SK-N-SH (cell line): ENCODE measurements around the gene GAST. TPM values are rescaled to one million over a fixed set of nuclear protein-coding genes. Genes with fewer than 3 reads are reported as not detected.

Experiments used
- CTCF ChIA-PET: fragments of 300-600, 350-600 bp; formaldehyde crosslinking; extraction: SDS; loops from one replicate; lab custom pipeline; 2021; lab: Yijun Ruan, JAX
- POLR2A ChIA-PET: fragments of 350-600 bp; sonication (Branson Sonifier 250); formaldehyde crosslinking; extraction: SDS; loops from one replicate; lab custom pipeline; 2020; ENCODE audit warnings: antibody characterized with exemption, inconsistent platforms; lab: Yijun Ruan, JAX
- DNase-seq: peaks from one replicate; pipeline ENCODE4 v3.0.0; 2012
- H2AFZ ChIP-seq: fragments of 200-600 bp; sonication (generic); 2 replicates; pipeline ENCODE4 v1.8.1; 2016; ENCODE audit warnings: antibody characterized with exemption, mild to moderate bottlenecking, low read depth
- H3F3A ChIP-seq: fragments of 200-600 bp; sonication (generic); replicated peaks from 2 replicates; pipeline ENCODE3; 2016; ENCODE audit warnings: antibody characterized with exemption, mild to moderate bottlenecking; ENCODE audit not compliant: insufficient read depth
- H3K27ac ChIP-seq, 2 experiments: fragments of 200-500 bp in 1 of 2; fragments of 200-600 bp in 1 of 2; sonication (Bioruptor generic) in 1 of 2; sonication (generic), shearing (Covaris generic) in 1 of 2; 2 replicates each; pipeline versions ENCODE4 v1.5.1 to v1.6.1; 2014 to 2016; ENCODE audit warnings: low read depth in 2 of 2, inconsistent platforms in 1 of 2, low read length in 1 of 2, mild to moderate bottlenecking in 1 of 2, mixed read lengths in 1 of 2
- H3K27me3 ChIP-seq: fragments of 200-600 bp; sonication (generic), shearing (Covaris generic); 2 replicates; pipeline ENCODE4 v1.6.1; 2016; ENCODE audit warnings: mixed run types; ENCODE audit not compliant: insufficient read depth
- H3K36me3 ChIP-seq, 2 experiments: fragments of 200-500 bp in 1 of 2; fragments of 200-600 bp in 1 of 2; sonication (Bioruptor generic) in 1 of 2; sonication (generic) in 1 of 2; replicated peaks in 1 of 2; 2 replicates each; pipeline versions ENCODE3 to v1.5.1; 2014 to 2016; ENCODE audit warnings: low read length in 1 of 2, mild to moderate bottlenecking in 1 of 2; ENCODE audit not compliant: insufficient read depth in 2 of 2, control insufficient read depth in 1 of 2
- H3K4me1 ChIP-seq, 2 experiments: fragments of 200-500 bp in 1 of 2; fragments of 200-600 bp in 1 of 2; sonication (Bioruptor generic) in 1 of 2; sonication (generic), shearing (Covaris generic) in 1 of 2; 2 replicates each; pipeline versions ENCODE4 v1.5.1 to v1.6.1; 2014 to 2016; ENCODE audit warnings: low read depth in 1 of 2, low read length in 1 of 2, mixed run types in 1 of 2; ENCODE audit not compliant: insufficient read depth in 2 of 2, control insufficient read depth in 1 of 2
- H3K4me2 ChIP-seq: fragments of 200-600 bp; sonication (generic), shearing (Covaris generic); 2 replicates; pipeline ENCODE4 v1.6.1; 2017; ENCODE audit warnings: mixed run types
- H3K4me3 ChIP-seq, 2 experiments: fragments of 200-500 bp in 1 of 2; fragments of 200-600 bp in 1 of 2; sonication (Bioruptor generic) in 1 of 2; sonication (generic), shearing (Covaris generic) in 1 of 2; 2 replicates each; pipeline versions ENCODE4 v1.5.1 to v1.8.1; 2014 to 2016; ENCODE audit warnings: low read depth in 2 of 2, inconsistent platforms in 1 of 2, low read length in 1 of 2, mild to moderate bottlenecking in 1 of 2, mixed read lengths in 1 of 2, moderate library complexity in 1 of 2
- H3K79me2 ChIP-seq: fragments of 200-600 bp; sonication (generic); 2 replicates; pipeline ENCODE4 v1.8.1; 2017; ENCODE audit warnings: mild to moderate bottlenecking; ENCODE audit not compliant: insufficient read depth
- H3K9ac ChIP-seq: fragments of 200-600 bp; sonication (generic); 2 replicates; pipeline ENCODE4 v1.6.1; 2017; ENCODE audit warnings: mixed run types
- H3K9me2 ChIP-seq: fragments of 200-600 bp; sonication (generic); 2 replicates; pipeline ENCODE4 v1.6.1; 2017; ENCODE audit warnings: mixed run types
- H3K9me3 ChIP-seq: fragments of 200-600 bp; sonication (generic); 2 replicates; pipeline ENCODE4 v1.6.1; 2017; ENCODE audit warnings: mixed run types, mild to moderate bottlenecking, moderate library complexity
- H4K20me1 ChIP-seq: fragments of 200-600 bp; sonication (generic); 2 replicates; pipeline ENCODE4 v1.6.1; 2017; ENCODE audit warnings: mild to moderate bottlenecking, mixed run types; ENCODE audit not compliant: insufficient read depth
- CHD2 ChIP-seq: fragments of 150-350 bp; IDR thresholded peaks from 2 replicates; pipeline ENCODE4 v1.6.1; 2018; ENCODE audit warnings: low read length; ENCODE audit not compliant: partially characterized antibody
- CTCF ChIP-seq: fragments of 200-600 bp; sonication (generic); IDR thresholded peaks from 2 replicates; pipeline ENCODE4 v1.6.1; 2017; ENCODE audit warnings: antibody characterized with exemption, mild to moderate bottlenecking, moderate library complexity
- ELF1 ChIP-seq: IDR thresholded peaks from 2 replicates; pipeline ENCODE4 v1.4.0; 2012
- EP300 ChIP-seq, 2 experiments: IDR thresholded peaks; 2 replicates each; pipeline versions ENCODE4 v1.4.0 to v1.6.1; 2012; ENCODE audit warnings: borderline replicate concordance in 1 of 2, low read depth in 1 of 2, low read length in 1 of 2
- FOXJ3 ChIP-seq: sonication (generic); formaldehyde crosslinking; IDR thresholded peaks from 2 replicates; pipeline ENCODE4 v1.5.1; 2020; ENCODE audit warnings: mild to moderate bottlenecking, missing genetic modification reagents
- GABPA ChIP-seq: IDR thresholded peaks from 2 replicates; pipeline ENCODE4 v1.4.0; 2012; ENCODE audit warnings: low read depth, mild to moderate bottlenecking
- JUND ChIP-seq: IDR thresholded peaks from 2 replicates; pipeline ENCODE4 v1.4.0; 2012
- MEF2A ChIP-seq: IDR thresholded peaks from 2 replicates; pipeline ENCODE4 v1.4.0; 2012; ENCODE audit warnings: low read depth, borderline replicate concordance
- MXI1 ChIP-seq: IDR thresholded peaks from 2 replicates; pipeline ENCODE4 v1.6.1; 2012; ENCODE audit warnings: mild to moderate bottlenecking, low read depth, low read length, improper control_type of control experiment
- NFIC ChIP-seq: IDR thresholded peaks from 2 replicates; pipeline ENCODE4 v1.4.0; 2012; ENCODE audit warnings: borderline replicate concordance
- NRF1 ChIP-seq: IDR thresholded peaks from 2 replicates; pipeline ENCODE4 v1.6.1; 2012; ENCODE audit warnings: low read depth, mild to moderate bottlenecking, low read length
- POLR2AphosphoS5 ChIP-seq: IDR thresholded peaks from 2 replicates; pipeline ENCODE4 v1.6.1; 2012; ENCODE audit warnings: low read depth, low read length
- REST ChIP-seq: IDR thresholded peaks from 2 replicates; pipeline ENCODE4 v1.6.1; 2012; ENCODE audit warnings: mild to moderate bottlenecking, low read depth, low read length, moderate library complexity
- RFX5 ChIP-seq: IDR thresholded peaks from 2 replicates; pipeline ENCODE4 v1.6.1; 2012; ENCODE audit warnings: mild to moderate bottlenecking, improper control_type of control experiment, low read length
- RXRA ChIP-seq: IDR thresholded peaks from 2 replicates; pipeline ENCODE4 v1.4.0; 2012; ENCODE audit warnings: low read depth, mild to moderate bottlenecking, borderline replicate concordance
- SIN3A ChIP-seq: IDR thresholded peaks from 2 replicates; pipeline ENCODE4 v1.6.1; 2012; ENCODE audit warnings: low read depth, mild to moderate bottlenecking, low read length, moderate library complexity, borderline replicate concordance
- SMC3 ChIP-seq: IDR thresholded peaks from 2 replicates; pipeline ENCODE4 v1.6.1; 2012; ENCODE audit warnings: low read depth, low read length, improper control_type of control experiment
- WGBS: methylation state at CpG from one replicate; pipeline ENCODE4 v1.1.6; 2017; ENCODE audit warnings: low lambda C conversion rate; 5-methylcytosine and 5-hydroxymethylcytosine counted together
- polyA plus RNA-seq, 3 experiments: library from polyadenylated mRNA; depleted of rRNA; stranded (reverse); fragments of >200 nt; gene quantifications; 2 replicates each; pipeline ENCODE4 v1.2.3, GENCODE V29; 2012
- TF ChIP-seq, protein P1 (sequence below): fragments of 150-350 bp; IDR thresholded peaks from 2 replicates; pipeline ENCODE4 v1.6.1; 2017; ENCODE audit warnings: antibody characterized with exemption, low read length, low read depth, borderline replicate concordance
- TF ChIP-seq, protein P2 (sequence below): fragments of 150-350 bp; IDR thresholded peaks from 2 replicates; pipeline ENCODE4 v1.6.1; 2016; ENCODE audit warnings: mild to moderate bottlenecking, low read depth, low read length

The GAST gene
- polyA plus RNA-seq, 1 of the 3 experiments (the other 2 are of a cell fraction): not detected

- TF ChIP-seq REST: no peak
- no peak; the same call in 1 of the 2 replicates for TF ChIP-seq SIN3A
- no peak for TF ChIP-seq RFX5
- peak; percentile 77 for TF ChIP-seq MXI1
- peak; percentile 38; the same call in 1 of the 2 replicates for TF ChIP-seq SMC3
- peak; percentile 89 for TF ChIP-seq CTCF
- TF ChIP-seq RXRA: no peak
- TF ChIP-seq CHD2: peak; percentile 52
- TF ChIP-seq, all 33 proteins: peak for 9
Observed at GRCh38 chr17:41665566-41666236, 46.4 kb upstream of the GAST start (continued).

DNA sequence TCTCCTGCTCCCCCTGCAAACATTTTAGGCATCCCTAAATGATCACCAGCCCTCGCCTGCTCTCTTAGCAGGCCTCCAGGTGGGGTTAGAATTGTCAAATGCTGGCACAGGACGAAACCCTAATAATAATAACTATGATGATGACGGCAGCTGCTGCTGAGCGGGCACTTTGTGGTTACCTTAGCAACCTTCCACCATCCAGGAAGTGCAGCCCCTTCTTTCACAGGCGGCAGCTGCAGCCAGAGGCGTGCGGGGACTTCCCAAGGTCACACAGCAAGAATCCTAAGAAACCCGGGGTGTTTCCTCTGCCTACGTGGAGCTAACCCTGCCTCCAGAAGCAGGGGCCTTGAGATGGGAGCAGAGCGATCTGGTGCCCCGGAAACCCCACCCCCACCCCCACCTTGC, 45.9 kb upstream of the GAST start:
- H3K27ac ChIP-seq: peak overlapping the region; percentile 49 to 77
- H3K4me3 ChIP-seq: peak overlapping the region; percentile 44 to 58; a peak in 3 of 4 replicates
- no peaks in the 10 kb centered on the region for H3K9me3 ChIP-seq
- H4K20me1 ChIP-seq: no peaks in the 10 kb centered on the region
- H3K4me2 ChIP-seq: peak overlapping the region; percentile 88
- ChIA-PET CTCF (interaction anchor here (0.7 to 13.9 kb wide), 46 partner anchors 8 to 1020 kb away, joined by 3 to 534 read pairs (median 4); partner anchors contain the start of genes EIF1, KRT13, KRT9 and KRTAP17-1), POLR2A (interaction anchor here (0.7 to 1.6 kb wide), 5 partner anchors 22 to 847 kb away, joined by 3 to 8 read pairs (median 4); partner anchors contain the start of gene EIF1)
- peak overlapping the region; percentile 99 for H2AFZ ChIP-seq
- DNase-seq: peak; percentile 58
- no peaks in the 10 kb centered on the region for H3K36me3 ChIP-seq
- no peaks in the 10 kb centered on the region for H3K79me2 ChIP-seq
- H3K9ac ChIP-seq: peak overlapping the region; percentile 22
- no peaks in the 10 kb centered on the region for H3K9me2 ChIP-seq
- 8% methylated on average over 10 of the region's 11 CpGs for WGBS
- H3K4me1 ChIP-seq: peaks cover 4 to 14% of the 10 kb centered on the region in 2 experiments; a peak in 2 of 4 replicates
- H3F3A ChIP-seq: no peaks in the 10 kb centered on the region
- no peaks in the 10 kb centered on the region; the same call in 1 of the 2 replicates for H3K27me3 ChIP-seq
- TF ChIP-seq, protein P1, sequence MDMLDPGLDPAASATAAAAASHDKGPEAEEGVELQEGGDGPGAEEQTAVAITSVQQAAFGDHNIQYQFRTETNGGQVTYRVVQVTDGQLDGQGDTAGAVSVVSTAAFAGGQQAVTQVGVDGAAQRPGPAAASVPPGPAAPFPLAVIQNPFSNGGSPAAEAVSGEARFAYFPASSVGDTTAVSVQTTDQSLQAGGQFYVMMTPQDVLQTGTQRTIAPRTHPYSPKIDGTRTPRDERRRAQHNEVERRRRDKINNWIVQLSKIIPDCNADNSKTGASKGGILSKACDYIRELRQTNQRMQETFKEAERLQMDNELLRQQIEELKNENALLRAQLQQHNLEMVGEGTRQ: no peak
- TF ChIP-seq FOXJ3 (CRISPR knock-in tag) (no peak), MEF2A (no peak), NFIC (no peak), RXRA (no peak), EP300 (IDR thresholded peaks at IDR 0.05; ENCODE audit: borderline replicate concordance in 1 of 2, low read depth in 1 of 2, low read length in 1 of 2) (no peak; a peak in 1 of 4 replicates), NRF1 (no peak), GABPA (no peak), ELF1 (no peak), REST (no peak), JUND (no peak), POLR2AphosphoS5 (no peak), RFX5 (no peak)
- TF ChIP-seq, protein P2, sequence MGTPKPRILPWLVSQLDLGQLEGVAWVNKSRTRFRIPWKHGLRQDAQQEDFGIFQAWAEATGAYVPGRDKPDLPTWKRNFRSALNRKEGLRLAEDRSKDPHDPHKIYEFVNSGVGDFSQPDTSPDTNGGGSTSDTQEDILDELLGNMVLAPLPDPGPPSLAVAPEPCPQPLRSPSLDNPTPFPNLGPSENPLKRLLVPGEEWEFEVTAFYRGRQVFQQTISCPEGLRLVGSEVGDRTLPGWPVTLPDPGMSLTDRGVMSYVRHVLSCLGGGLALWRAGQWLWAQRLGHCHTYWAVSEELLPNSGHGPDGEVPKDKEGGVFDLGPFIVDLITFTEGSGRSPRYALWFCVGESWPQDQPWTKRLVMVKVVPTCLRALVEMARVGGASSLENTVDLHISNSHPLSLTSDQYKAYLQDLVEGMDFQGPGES: no peak
